ENCODE data around the gene CHTF18. TPM values are rescaled to one million over a fixed set of nuclear protein-coding genes. Genes with fewer than 3 reads are reported as not detected.
"Not testable (repeated sequence)": the region's sequence is repeated elsewhere in the genome, so short reads cannot be mapped to it uniquely, and the experiment has no call there.

Gene CHTF18
- total RNA-seq, 2 experiments from 2014 or later, result 30.7 to 31.1 TPM

DNA sequence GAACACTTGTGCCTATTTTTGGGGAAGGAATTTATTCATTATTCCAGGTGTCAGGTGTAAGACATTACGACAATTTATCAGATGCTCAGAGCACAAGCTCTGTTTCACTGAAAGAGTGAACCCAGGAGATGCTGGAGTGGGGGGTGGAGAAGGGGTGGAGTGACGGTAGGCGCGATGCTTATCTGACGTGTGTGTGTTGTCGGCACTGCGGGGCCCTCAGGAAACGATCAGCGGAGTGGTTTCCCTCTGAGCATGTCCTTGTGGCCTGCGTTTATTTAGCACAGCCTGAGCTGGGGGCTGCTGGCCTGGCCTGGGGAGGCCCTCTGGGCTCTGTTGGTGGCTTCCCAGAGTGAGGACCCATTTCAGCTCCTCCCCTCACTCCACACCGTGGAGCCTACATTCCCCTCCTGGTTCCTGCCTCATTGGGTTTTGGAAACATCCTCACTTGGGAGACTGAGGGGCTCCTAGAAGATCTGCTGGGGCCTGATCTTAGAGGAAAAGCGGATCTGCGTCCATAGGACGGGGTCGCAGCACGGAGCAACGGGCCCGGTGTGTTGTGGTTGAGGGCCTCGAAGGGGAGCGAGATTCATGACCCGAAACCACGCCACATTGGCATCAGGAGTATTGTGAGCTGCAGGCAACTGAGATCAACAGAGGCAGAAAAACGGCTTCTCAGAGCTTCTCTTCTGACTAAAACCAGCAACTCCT lies 31.1 kb downstream of the CHTF18 start:
- peak; percentile 97 for ATAC-seq (ENCODE audit: poor library complexity)
- Histone ChIP-seq H3K4me3 (ENCODE audit: low read length) (no peak overlapping the region), H3K36me3 (ENCODE audit: insufficient read depth, low read length) (no peaks in the 10 kb centered on the region), H3K27me3 (ENCODE audit: control insufficient read depth in 1 of 2, insufficient read depth in 2 of 2, low read length in 2 of 2) (peaks cover 4 to 26% of the 10 kb centered on the region in 2 experiments), H3K4me1 (ENCODE audit: insufficient read depth, low read length) (peaks cover 13% of the 10 kb centered on the region), H3K9me3 (ENCODE audit: control insufficient read depth in 1 of 2, insufficient read depth in 1 of 2, low read length in 2 of 2) (peaks cover 0 to 24% of the 10 kb centered on the region in 2 experiments), H3K27ac (ENCODE audit: low read depth in 1 of 2, low read length in 2 of 2) (no peak overlapping the region)
- Mint-ChIP-seq H3K9me3 (no peaks in the 10 kb centered on the region), H3K4me1 (ENCODE audit: low read depth) (peaks cover 11% of the 10 kb centered on the region), H3K4me3 (peak overlapping the region; percentile 57), H3K27ac (peak overlapping the region; percentile 86), H3K36me3 (ENCODE audit: low read depth) (no peaks in the 10 kb centered on the region), H3K27me3 (peaks cover 31% of the 10 kb centered on the region)
- DNase-seq, result peak in 11 of 14 experiments; percentile 7 to 73 (median 45)
- ChIA-PET CTCF (no interaction called here), POLR2A (no interaction called here)
- TF ChIP-seq, protein P1, sequence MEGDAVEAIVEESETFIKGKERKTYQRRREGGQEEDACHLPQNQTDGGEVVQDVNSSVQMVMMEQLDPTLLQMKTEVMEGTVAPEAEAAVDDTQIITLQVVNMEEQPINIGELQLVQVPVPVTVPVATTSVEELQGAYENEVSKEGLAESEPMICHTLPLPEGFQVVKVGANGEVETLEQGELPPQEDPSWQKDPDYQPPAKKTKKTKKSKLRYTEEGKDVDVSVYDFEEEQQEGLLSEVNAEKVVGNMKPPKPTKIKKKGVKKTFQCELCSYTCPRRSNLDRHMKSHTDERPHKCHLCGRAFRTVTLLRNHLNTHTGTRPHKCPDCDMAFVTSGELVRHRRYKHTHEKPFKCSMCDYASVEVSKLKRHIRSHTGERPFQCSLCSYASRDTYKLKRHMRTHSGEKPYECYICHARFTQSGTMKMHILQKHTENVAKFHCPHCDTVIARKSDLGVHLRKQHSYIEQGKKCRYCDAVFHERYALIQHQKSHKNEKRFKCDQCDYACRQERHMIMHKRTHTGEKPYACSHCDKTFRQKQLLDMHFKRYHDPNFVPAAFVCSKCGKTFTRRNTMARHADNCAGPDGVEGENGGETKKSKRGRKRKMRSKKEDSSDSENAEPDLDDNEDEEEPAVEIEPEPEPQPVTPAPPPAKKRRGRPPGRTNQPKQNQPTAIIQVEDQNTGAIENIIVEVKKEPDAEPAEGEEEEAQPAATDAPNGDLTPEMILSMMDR (IDR thresholded peaks at IDR 0.05), result no peak
- intact Hi-C loops (cut with DNase I, micrococcal nuclease), result loop anchor here in 1 of 2 experiments (10.0 kb wide), 1 partner anchor 375 kb away; no protein-coding TSS in a partner anchor

DNA sequence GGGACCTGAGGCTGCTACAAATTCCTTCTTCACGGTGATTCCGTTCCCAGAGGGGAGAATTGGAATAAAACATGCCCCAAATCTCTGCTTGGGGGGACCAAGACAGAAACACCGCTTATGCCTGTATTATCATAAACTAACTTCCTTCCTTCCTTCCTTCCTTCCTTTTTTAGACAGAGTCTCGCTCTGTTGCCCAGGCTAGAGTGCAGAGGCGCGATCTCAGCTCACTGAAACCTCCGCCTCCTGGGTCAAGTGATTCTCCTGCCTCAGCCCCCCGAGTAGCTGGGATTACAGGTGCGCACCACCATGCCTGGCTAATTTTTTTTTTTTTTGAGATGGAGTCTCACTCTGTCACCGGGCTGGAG lies 31.6 kb downstream of the CHTF18 start:
- H3K27ac ChIP-seq (ENCODE audit: low read depth in 1 of 2, low read length in 2 of 2); H3K36me3 ChIP-seq (ENCODE audit: insufficient read depth, low read length); H3K9me3 Mint-ChIP-seq; ATAC-seq (ENCODE audit: poor library complexity); H3K4me3 Mint-ChIP-seq; CTCF ChIA-PET; POLR2A ChIA-PET; H3K36me3 Mint-ChIP-seq (ENCODE audit: low read depth); DNase-seq; intact Hi-C loops (cut with DNase I, micrococcal nuclease); H3K4me3 ChIP-seq (ENCODE audit: low read length): not testable (repeated sequence)
- Histone ChIP-seq H3K4me1 (ENCODE audit: insufficient read depth, low read length) (peaks cover 13% of the 10 kb centered on the region), H3K9me3 (ENCODE audit: control insufficient read depth in 1 of 2, insufficient read depth in 1 of 2, low read length in 2 of 2) (peaks cover 0 to 24% of the 10 kb centered on the region in 2 experiments), H3K27me3 (ENCODE audit: control insufficient read depth in 1 of 2, insufficient read depth in 2 of 2, low read length in 2 of 2) (peaks cover 4 to 26% of the 10 kb centered on the region in 2 experiments)
- Mint-ChIP-seq H3K27me3 (peaks cover 26% of the 10 kb centered on the region), H3K27ac (peak overlapping the region; percentile 86), H3K4me1 (ENCODE audit: low read depth) (peaks cover 11% of the 10 kb centered on the region)

DNA sequence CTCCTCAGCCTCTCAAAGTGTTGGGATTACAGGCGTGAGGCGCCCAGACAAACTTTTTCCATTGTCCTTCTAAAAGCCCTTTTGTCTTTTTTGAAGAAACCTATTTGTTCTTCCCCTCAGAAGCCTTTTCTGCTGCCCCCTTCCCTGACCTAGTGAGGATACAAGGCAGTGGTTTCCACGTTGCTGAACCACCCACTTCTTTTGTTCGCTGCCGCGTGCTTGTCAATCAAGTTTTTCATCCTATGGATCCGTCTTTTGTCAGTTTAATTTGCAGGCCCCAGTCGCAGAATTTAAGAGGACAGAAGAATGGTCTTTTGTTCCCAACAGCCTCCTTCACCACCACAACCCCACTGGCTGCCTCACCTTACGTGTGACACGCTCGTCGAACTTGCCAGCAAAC lies 32.3 kb downstream of the CHTF18 start:
- Mint-ChIP-seq H3K36me3 (ENCODE audit: low read depth) (no peaks in the 10 kb centered on the region), H3K4me1 (ENCODE audit: low read depth) (peaks cover 11% of the 10 kb centered on the region), H3K27ac (no peak overlapping the region), H3K27me3 (peaks cover 22% of the 10 kb centered on the region), H3K4me3 (no peak overlapping the region), H3K9me3 (no peaks in the 10 kb centered on the region)
- ATAC-seq (ENCODE audit: poor library complexity), result no peak
- intact Hi-C loops (cut with DNase I, micrococcal nuclease), result no loop called here
- Histone ChIP-seq H3K27ac (ENCODE audit: low read depth in 1 of 2, low read length in 2 of 2) (no peak overlapping the region), H3K4me1 (ENCODE audit: insufficient read depth, low read length) (peaks cover 13% of the 10 kb centered on the region), H3K36me3 (ENCODE audit: insufficient read depth, low read length) (no peaks in the 10 kb centered on the region), H3K4me3 (ENCODE audit: low read length) (no peak overlapping the region), H3K27me3 (ENCODE audit: control insufficient read depth in 1 of 2, insufficient read depth in 2 of 2, low read length in 2 of 2) (peaks cover 4 to 23% of the 10 kb centered on the region in 2 experiments), H3K9me3 (ENCODE audit: control insufficient read depth in 1 of 2, insufficient read depth in 1 of 2, low read length in 2 of 2) (peaks cover 0 to 24% of the 10 kb centered on the region in 2 experiments)
- ChIA-PET CTCF (no interaction called here), POLR2A (no interaction called here)
- DNase-seq, result no peak
- TF ChIP-seq, protein P1 (IDR thresholded peaks at IDR 0.05), result no peak

DNA sequence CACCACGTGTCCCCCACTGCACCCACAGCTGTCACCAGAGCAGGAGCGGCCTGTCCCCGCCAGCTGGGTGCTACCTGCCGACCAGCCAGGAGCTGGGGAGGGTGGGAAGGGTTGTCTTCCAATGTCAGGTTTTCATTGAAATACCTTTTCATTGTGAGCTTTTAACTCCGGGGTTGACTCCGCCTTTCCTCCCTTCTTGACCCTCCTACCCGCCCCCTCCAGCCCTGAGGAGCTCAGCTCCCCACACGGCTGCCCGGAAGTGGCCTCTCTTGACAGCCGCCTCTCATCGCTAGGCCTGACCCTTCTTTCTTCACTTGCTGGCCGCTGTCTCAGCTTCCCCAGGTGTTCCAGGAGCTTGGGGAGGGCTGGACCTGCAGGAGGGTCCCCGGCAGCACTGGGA lies 33.3 kb downstream of the CHTF18 start:
- no peak overlapping the region for H3K27ac ChIP-seq (ENCODE audit: low read depth in 1 of 2, low read length in 2 of 2)
- DNase-seq, result no peak
- no peak overlapping the region for H3K4me3 ChIP-seq (ENCODE audit: low read length)
- H3K36me3 Mint-ChIP-seq (ENCODE audit: low read depth), result no peaks in the 10 kb centered on the region
- ChIA-PET CTCF (no interaction called here), POLR2A (no interaction called here)
- H3K4me3 Mint-ChIP-seq, result no peak overlapping the region
- no peaks in the 10 kb centered on the region for H3K9me3 Mint-ChIP-seq
- H3K4me1 Mint-ChIP-seq (ENCODE audit: low read depth), result peaks cover 11% of the 10 kb centered on the region
- intact Hi-C loops (cut with DNase I, micrococcal nuclease), result no loop called here
- TF ChIP-seq, protein P1 (IDR thresholded peaks at IDR 0.05), result no peak
- ATAC-seq (ENCODE audit: poor library complexity), result no peak
- no peak overlapping the region for H3K27ac Mint-ChIP-seq
- no peaks in the 10 kb centered on the region for H3K36me3 ChIP-seq (ENCODE audit: insufficient read depth, low read length)
- H3K9me3 ChIP-seq (ENCODE audit: control insufficient read depth in 1 of 2, insufficient read depth in 1 of 2, low read length in 2 of 2), result peaks cover 0 to 24% of the 10 kb centered on the region in 2 experiments
- peaks cover 13% of the 10 kb centered on the region for H3K4me1 ChIP-seq (ENCODE audit: insufficient read depth, low read length)
- H3K27me3 Mint-ChIP-seq, result peaks cover 17% of the 10 kb centered on the region
- peaks cover 4 to 16% of the 10 kb centered on the region in 2 experiments for H3K27me3 ChIP-seq (ENCODE audit: control insufficient read depth in 1 of 2, insufficient read depth in 2 of 2, low read length in 2 of 2)

Measured in CD4-positive, alpha-beta T cell (primary cell).